ENCODE measurements around the gene GRHL1.

Gene GRHL1

GRCh38 chr2:9908639-9909038 is 42.9 kb upstream of the GRHL1 start:
- Histone ChIP-seq H3K27me3 (ENCODE audit: control insufficient read depth, low read length) (no peaks in the 10 kb centered on the region), H3K9me3 (ENCODE audit: control insufficient read depth, insufficient read depth, low read length) (no peaks in the 10 kb centered on the region), H3K4me2 (ENCODE audit: low read length) (no peak overlapping the region), H3K27ac (ENCODE audit: low read depth, low read length) (no peak overlapping the region), H4K20me1 (ENCODE audit: control insufficient read depth, insufficient read depth, low read depth, low read length) (no peaks in the 10 kb centered on the region), H3F3A (ENCODE audit: control insufficient read depth, insufficient read depth) (no peaks in the 10 kb centered on the region), H3K4me1 (ENCODE audit: control insufficient read depth, low read length) (no peaks in the 10 kb centered on the region), H3K9me2 (replicated peaks; ENCODE audit: control insufficient read depth, low read length) (no peaks in the 10 kb centered on the region), H3K4me3 (ENCODE audit: low read length) (no peak overlapping the region), H3K36me3 (ENCODE audit: control insufficient read depth, low read length) (peaks cover 11% of the 10 kb centered on the region), H3K79me2 (ENCODE audit: control insufficient read depth, low read length) (no peaks in the 10 kb centered on the region)
- no peak for TF ChIP-seq EZH2phosphoT487 (IDR thresholded peaks at IDR 0.05; ENCODE audit: borderline replicate concordance, low read length)

GRCh38 chr2:9909106-9909505 is 42.4 kb upstream of the GRHL1 start:
- no peaks in the 10 kb centered on the region for H3K27me3 ChIP-seq (ENCODE audit: control insufficient read depth, low read length)
- H3K36me3 ChIP-seq (ENCODE audit: control insufficient read depth, low read length): peaks cover 13% of the 10 kb centered on the region
- H3K4me2 ChIP-seq (ENCODE audit: low read length): no peak overlapping the region
- H3K4me3 ChIP-seq (ENCODE audit: low read length): no peak overlapping the region
- no peaks in the 10 kb centered on the region for H3K79me2 ChIP-seq (ENCODE audit: control insufficient read depth, low read length)
- no peak for TF ChIP-seq EZH2phosphoT487 (IDR thresholded peaks at IDR 0.05; ENCODE audit: borderline replicate concordance, low read length)
- TF ChIP-seq CTCF (IDR thresholded peaks at IDR 0.05; ENCODE audit: low read depth, low read length, poor library complexity, severe bottlenecking): no peak
- H4K20me1 ChIP-seq (ENCODE audit: control insufficient read depth, insufficient read depth, low read depth, low read length): no peaks in the 10 kb centered on the region
- H3K9me3 ChIP-seq (ENCODE audit: control insufficient read depth, insufficient read depth, low read length): no peaks in the 10 kb centered on the region
- H3K27ac ChIP-seq (ENCODE audit: low read depth, low read length): no peak overlapping the region
- no peaks in the 10 kb centered on the region for H3K4me1 ChIP-seq (ENCODE audit: control insufficient read depth, low read length)
- no peaks in the 10 kb centered on the region for H3K9me2 ChIP-seq (replicated peaks; ENCODE audit: control insufficient read depth, low read length)
- H3F3A ChIP-seq (ENCODE audit: control insufficient read depth, insufficient read depth): no peaks in the 10 kb centered on the region

GRCh38 chr2:9910699-9911098 is 40.8 kb upstream of the GRHL1 start:
- TF ChIP-seq CTCF (IDR thresholded peaks at IDR 0.05; ENCODE audit: low read depth, low read length, poor library complexity, severe bottlenecking) (no peak), EZH2phosphoT487 (IDR thresholded peaks at IDR 0.05; ENCODE audit: borderline replicate concordance, low read length) (no peak)
- Histone ChIP-seq H3K9me3 (ENCODE audit: control insufficient read depth, insufficient read depth, low read length) (no peaks in the 10 kb centered on the region), H3K36me3 (ENCODE audit: control insufficient read depth, low read length) (peaks cover 16% of the 10 kb centered on the region), H3K79me2 (ENCODE audit: control insufficient read depth, low read length) (no peaks in the 10 kb centered on the region), H4K20me1 (ENCODE audit: control insufficient read depth, insufficient read depth, low read depth, low read length) (no peaks in the 10 kb centered on the region), H3K9me2 (replicated peaks; ENCODE audit: control insufficient read depth, low read length) (no peaks in the 10 kb centered on the region), H3K4me3 (ENCODE audit: low read length) (no peak overlapping the region), H3F3A (ENCODE audit: control insufficient read depth, insufficient read depth) (no peaks in the 10 kb centered on the region), H3K4me1 (ENCODE audit: control insufficient read depth, low read length) (no peaks in the 10 kb centered on the region), H3K27me3 (ENCODE audit: control insufficient read depth, low read length) (no peaks in the 10 kb centered on the region), H3K4me2 (ENCODE audit: low read length) (no peak overlapping the region), H3K27ac (ENCODE audit: low read depth, low read length) (no peak overlapping the region)

GRCh38 chr2:9912468-9912867 is 39.0 kb upstream of the GRHL1 start:
- no peaks in the 10 kb centered on the region for H3K27me3 ChIP-seq (ENCODE audit: control insufficient read depth, low read length)
- no peak overlapping the region for H3K4me2 ChIP-seq (ENCODE audit: low read length)
- no peak for TF ChIP-seq CTCF (IDR thresholded peaks at IDR 0.05; ENCODE audit: low read depth, low read length, poor library complexity, severe bottlenecking)
- TF ChIP-seq EZH2phosphoT487 (IDR thresholded peaks at IDR 0.05; ENCODE audit: borderline replicate concordance, low read length): no peak
- no peaks in the 10 kb centered on the region for H3K4me1 ChIP-seq (ENCODE audit: control insufficient read depth, low read length)
- H3K9me3 ChIP-seq (ENCODE audit: control insufficient read depth, insufficient read depth, low read length): no peaks in the 10 kb centered on the region
- no peaks in the 10 kb centered on the region for H4K20me1 ChIP-seq (ENCODE audit: control insufficient read depth, insufficient read depth, low read depth, low read length)
- no peaks in the 10 kb centered on the region for H3F3A ChIP-seq (ENCODE audit: control insufficient read depth, insufficient read depth)
- H3K36me3 ChIP-seq (ENCODE audit: control insufficient read depth, low read length): peaks cover 18% of the 10 kb centered on the region
- no peak overlapping the region for H3K27ac ChIP-seq (ENCODE audit: low read depth, low read length)
- H3K79me2 ChIP-seq (ENCODE audit: control insufficient read depth, low read length): no peaks in the 10 kb centered on the region
- H3K9me2 ChIP-seq (replicated peaks; ENCODE audit: control insufficient read depth, low read length): no peaks in the 10 kb centered on the region
- H3K4me3 ChIP-seq (ENCODE audit: low read length): no peak overlapping the region
